ENCODE measurements around the gene OS9. TPM values are rescaled to one million over a fixed set of nuclear protein-coding genes. Genes with fewer than 3 reads are reported as not detected.

Gene OS9
- total and polyA plus RNA-seq, 9 of the 15 experiments (the other 6 are each of a cell fraction or from before 2014, with no cell fraction given) = 4.6 to 105 (median 89.5) TPM

DNA sequence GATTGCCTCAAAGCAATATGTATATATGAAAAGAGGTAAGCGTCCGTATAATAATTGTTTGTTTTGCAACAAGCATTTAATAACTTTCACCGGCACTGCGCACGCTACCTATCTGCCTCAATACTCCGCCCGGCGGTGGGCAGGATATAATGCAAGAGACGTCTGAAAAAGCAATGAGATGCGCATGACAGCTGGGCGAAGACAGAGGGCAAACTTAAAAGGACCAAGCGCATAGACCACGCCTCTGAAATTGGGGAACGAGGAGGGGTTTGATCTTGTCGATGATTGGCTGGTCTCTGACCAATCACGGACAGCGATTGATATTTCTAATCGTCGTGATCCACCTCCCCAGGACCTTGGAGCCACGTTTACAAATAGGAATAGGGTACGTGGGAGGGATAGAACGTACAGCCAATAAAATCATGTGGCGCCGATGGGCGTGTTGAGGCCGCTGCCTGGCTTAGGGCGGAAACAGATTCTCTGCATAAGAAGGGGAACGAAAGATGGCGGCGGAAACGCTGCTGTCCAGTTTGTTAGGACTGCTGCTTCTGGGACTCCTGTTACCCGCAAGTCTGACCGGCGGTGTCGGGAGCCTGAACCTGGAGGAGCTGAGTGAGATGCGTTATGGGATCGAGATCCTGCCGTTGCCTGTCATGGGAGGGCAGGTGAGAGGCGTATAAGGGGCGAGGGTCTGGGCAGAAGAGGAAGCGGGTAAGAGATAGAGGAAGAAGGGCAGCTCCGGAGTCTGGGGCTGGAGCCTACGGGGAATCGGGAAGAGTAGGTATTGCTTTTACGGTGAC is at the start of gene OS9 (continued):
- TF ChIP-seq ZNF146 (CRISPR knock-in tag; IDR thresholded peaks at IDR 0.05; ENCODE audit: unreplicated experiment) (no peak), ARNT (IDR thresholded peaks at IDR 0.05) (0 out of 4 replicates have a peak, but pooled peaks of 1 of the 2 experiments have one; percentile 34), BMI1 (IDR thresholded peaks at IDR 0.05; ENCODE audit: low read length) (no peak), ZNF644 (tag; IDR thresholded peaks at IDR 0.05; ENCODE audit: low read depth) (no peak), KDM2B (CRISPR knock-in tag; IDR thresholded peaks at IDR 0.05) (no peak), PTBP1 (IDR thresholded peaks at IDR 0.05; ENCODE audit: low read depth, low read length) (no peak), HDGF (IDR thresholded peaks at IDR 0.05) (no peak), TBP (optimal IDR thresholded peaks at IDR 0.05; ENCODE audit: low read depth, low read length) (peak; percentile 88), HNRNPH1 (optimal IDR thresholded peaks at IDR 0.05; ENCODE audit: low read depth, low read length) (no peak), RBM22 (IDR thresholded peaks at IDR 0.05; ENCODE audit: low read depth, low read length, poor library complexity, severe bottlenecking) (no peak), TAF15 (IDR thresholded peaks at IDR 0.05; ENCODE audit: low read depth, low read length) (no peak), ZNF785 (CRISPR knock-in tag; IDR thresholded peaks at IDR 0.05) (no peak)
- TF ChIP-seq, protein P1, sequence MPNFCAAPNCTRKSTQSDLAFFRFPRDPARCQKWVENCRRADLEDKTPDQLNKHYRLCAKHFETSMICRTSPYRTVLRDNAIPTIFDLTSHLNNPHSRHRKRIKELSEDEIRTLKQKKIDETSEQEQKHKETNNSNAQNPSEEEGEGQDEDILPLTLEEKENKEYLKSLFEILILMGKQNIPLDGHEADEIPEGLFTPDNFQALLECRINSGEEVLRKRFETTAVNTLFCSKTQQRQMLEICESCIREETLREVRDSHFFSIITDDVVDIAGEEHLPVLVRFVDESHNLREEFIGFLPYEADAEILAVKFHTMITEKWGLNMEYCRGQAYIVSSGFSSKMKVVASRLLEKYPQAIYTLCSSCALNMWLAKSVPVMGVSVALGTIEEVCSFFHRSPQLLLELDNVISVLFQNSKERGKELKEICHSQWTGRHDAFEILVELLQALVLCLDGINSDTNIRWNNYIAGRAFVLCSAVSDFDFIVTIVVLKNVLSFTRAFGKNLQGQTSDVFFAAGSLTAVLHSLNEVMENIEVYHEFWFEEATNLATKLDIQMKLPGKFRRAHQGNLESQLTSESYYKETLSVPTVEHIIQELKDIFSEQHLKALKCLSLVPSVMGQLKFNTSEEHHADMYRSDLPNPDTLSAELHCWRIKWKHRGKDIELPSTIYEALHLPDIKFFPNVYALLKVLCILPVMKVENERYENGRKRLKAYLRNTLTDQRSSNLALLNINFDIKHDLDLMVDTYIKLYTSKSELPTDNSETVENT (CRISPR knock-in tag; IDR thresholded peaks at IDR 0.05) = no peak
- TF ChIP-seq, protein P2, sequence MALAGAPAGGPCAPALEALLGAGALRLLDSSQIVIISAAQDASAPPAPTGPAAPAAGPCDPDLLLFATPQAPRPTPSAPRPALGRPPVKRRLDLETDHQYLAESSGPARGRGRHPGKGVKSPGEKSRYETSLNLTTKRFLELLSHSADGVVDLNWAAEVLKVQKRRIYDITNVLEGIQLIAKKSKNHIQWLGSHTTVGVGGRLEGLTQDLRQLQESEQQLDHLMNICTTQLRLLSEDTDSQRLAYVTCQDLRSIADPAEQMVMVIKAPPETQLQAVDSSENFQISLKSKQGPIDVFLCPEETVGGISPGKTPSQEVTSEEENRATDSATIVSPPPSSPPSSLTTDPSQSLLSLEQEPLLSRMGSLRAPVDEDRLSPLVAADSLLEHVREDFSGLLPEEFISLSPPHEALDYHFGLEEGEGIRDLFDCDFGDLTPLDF (CRISPR knock-in tag; IDR thresholded peaks at IDR 0.05) = no peak
- TF ChIP-seq, protein P3, sequence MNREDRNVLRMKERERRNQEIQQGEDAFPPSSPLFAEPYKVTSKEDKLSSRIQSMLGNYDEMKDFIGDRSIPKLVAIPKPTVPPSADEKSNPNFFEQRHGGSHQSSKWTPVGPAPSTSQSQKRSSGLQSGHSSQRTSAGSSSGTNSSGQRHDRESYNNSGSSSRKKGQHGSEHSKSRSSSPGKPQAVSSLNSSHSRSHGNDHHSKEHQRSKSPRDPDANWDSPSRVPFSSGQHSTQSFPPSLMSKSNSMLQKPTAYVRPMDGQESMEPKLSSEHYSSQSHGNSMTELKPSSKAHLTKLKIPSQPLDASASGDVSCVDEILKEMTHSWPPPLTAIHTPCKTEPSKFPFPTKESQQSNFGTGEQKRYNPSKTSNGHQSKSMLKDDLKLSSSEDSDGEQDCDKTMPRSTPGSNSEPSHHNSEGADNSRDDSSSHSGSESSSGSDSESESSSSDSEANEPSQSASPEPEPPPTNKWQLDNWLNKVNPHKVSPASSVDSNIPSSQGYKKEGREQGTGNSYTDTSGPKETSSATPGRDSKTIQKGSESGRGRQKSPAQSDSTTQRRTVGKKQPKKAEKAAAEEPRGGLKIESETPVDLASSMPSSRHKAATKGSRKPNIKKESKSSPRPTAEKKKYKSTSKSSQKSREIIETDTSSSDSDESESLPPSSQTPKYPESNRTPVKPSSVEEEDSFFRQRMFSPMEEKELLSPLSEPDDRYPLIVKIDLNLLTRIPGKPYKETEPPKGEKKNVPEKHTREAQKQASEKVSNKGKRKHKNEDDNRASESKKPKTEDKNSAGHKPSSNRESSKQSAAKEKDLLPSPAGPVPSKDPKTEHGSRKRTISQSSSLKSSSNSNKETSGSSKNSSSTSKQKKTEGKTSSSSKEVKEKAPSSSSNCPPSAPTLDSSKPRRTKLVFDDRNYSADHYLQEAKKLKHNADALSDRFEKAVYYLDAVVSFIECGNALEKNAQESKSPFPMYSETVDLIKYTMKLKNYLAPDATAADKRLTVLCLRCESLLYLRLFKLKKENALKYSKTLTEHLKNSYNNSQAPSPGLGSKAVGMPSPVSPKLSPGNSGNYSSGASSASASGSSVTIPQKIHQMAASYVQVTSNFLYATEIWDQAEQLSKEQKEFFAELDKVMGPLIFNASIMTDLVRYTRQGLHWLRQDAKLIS (CRISPR knock-in tag; IDR thresholded peaks at IDR 0.05) = no peak
- TF ChIP-seq, protein P4, sequence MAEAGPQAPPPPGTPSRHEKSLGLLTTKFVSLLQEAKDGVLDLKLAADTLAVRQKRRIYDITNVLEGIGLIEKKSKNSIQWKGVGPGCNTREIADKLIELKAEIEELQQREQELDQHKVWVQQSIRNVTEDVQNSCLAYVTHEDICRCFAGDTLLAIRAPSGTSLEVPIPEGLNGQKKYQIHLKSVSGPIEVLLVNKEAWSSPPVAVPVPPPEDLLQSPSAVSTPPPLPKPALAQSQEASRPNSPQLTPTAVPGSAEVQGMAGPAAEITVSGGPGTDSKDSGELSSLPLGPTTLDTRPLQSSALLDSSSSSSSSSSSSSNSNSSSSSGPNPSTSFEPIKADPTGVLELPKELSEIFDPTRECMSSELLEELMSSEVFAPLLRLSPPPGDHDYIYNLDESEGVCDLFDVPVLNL (CRISPR knock-in tag; IDR thresholded peaks at IDR 0.05; ENCODE audit: low read depth) = no peak
